Left ventricle myocardium superior (tissue), 1 donor: ENCODE data around the gene C6orf118. TPM values are rescaled to one million over a fixed set of nuclear protein-coding genes. Genes with fewer than 3 reads are reported as not detected.
A peak's percentile ranks its signal among the peaks of the same experiment; 100 is the strongest.

Experiments used
- ATAC-seq: fragments of 200-7000 bp; cut with Tn5 transposase; one replicate; pipeline ENCODE4 v1.9.1; 2020; ENCODE audit warnings: mild to moderate bottlenecking, moderate library complexity
- DNase-seq: peaks from one replicate; pipeline ENCODE4 v3.0.0-alpha.2; 2020
- intact Hi-C: fragments of 100-400 bp; cut with micrococcal nuclease; formaldehyde crosslinking; loops from one replicate; pipeline ENCODE4 v1.11.0; 2022
- long read RNA-seq: library from polyadenylated mRNA; unstranded; transcript quantifications from one replicate; pipeline ENCODE4 v2.0.0, GENCODE V29; 2021
- total RNA-seq: library from RNA; stranded (reverse); fragmentation: NEBNext Ultra II Directional; extraction: Animal tissue kit (Norgen Biotek cat#: 25700); gene quantifications from one replicate; pipeline ENCODE4 v1.2.1, GENCODE V29; 2021
- donor health status: DM: no; HTN: yes; CAD: no; lungs with severe emphysema.

Gene C6orf118
- total RNA-seq = not detected
- long read RNA-seq = 0 reads

DNA sequence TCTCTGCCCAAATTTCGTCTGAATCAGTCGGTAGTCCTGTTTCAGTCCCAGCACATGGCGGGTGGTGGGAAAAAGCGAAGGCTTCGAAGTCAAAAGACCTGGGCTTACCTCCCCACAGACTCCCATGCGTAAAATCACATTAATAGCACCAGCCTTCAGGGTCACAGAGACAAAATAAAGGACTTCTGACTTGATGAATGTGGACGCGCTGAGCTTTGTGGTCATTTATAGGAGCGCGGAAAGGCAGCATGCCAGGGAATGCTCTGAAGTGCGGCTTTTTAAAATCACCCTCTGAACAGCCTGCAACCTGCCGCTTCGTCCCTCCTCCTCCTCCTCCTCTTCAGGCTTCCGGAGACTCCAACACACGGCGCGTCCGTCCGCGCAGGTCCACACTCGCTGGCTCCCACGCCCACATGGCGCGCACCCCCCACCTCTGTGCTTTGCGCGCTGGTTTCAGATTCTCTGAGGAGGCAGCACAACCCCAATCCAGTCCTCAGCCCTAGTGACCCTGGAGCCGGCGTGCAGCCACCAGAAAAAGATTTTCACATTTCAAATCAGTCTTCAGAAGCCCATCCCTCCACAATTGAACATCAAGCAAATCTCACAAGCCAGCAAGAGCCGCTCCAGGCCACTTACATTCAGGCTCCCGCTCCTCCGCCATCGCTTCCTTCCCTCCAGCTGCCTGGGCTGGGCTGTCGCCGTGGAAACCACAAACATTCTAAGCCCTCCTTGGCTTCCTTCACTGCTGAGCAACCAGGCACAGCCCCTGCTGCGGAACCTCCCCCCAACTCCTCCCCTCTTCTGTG is at the start of gene C6orf118:
Gene C6orf118 (minus strand): TSS at position 680 of the 806 bp plus-strand sequence. CDS start 19 bp downstream, at position 661.
- ATAC-seq (peak; percentile 94), DNase-seq (peak; percentile 70)

DNA sequence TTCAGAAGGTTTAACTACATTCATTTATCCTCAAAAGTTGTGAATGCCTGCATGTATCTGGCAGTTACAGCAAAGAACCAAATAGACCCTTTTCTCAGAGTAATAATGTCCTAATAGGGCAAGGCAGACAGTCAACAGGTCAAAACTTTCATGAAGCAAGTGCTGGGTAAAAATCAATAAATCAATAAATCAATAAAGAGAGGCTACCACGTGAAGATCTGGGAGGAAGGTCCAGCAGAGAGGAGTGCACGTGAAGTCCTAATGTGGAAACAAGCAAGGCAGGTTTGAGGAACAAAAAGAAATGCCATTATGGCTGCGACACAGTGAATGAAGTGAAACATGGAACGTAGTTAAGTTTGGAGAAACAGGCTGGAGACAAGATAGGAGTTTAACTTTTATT is 36.3 kb upstream of the C6orf118 start:
- ATAC-seq = no peak
- DNase-seq = no peak
- intact Hi-C loops = no loop called here

More for the DNA sequence above, at the start of gene C6orf118:
- intact Hi-C loops = no loop called here

DNA sequence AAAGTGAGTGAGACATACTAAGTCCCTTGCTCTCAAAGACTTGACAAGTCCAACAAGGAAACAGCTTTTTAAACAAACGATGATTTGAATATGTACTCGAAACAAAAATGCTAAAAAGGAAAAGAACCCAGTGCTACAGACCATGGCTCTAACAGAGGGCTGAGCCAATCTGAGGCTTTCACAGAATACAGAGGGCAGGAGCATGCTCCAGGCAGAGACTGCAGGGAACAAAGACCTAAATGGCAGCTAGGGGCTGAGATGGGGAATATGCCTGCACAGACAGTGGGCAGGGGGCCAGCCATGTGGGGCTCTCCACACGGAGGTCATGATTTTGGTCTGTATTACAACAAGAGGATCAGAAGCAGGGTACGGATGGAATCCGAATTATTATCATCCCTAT is 31.1 kb upstream of the C6orf118 start:
- DNase-seq (no peak), ATAC-seq (no peak)
- intact Hi-C loops = no loop called here

DNA sequence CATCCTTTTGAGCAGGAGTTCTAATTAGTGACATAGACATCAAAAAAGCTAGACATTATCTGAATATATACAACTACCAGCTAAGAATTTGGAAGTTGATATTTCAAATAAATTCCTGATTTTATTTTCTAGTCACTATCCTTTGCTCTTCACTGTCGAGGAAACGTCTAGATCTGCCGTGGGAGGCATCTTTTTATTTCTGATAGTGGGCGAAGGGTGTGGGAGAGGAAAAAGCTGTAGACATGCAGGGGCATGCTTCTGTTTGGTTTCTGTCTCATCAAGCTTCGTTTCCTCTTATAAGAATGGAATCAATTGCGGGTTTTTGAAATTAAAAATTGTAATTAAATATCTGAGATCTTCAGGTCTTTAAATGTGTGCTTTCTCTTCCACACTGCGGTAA is 16.2 kb upstream of the C6orf118 start:
- no peak for DNase-seq
- intact Hi-C loops = no loop called here
- no peak for ATAC-seq

DNA sequence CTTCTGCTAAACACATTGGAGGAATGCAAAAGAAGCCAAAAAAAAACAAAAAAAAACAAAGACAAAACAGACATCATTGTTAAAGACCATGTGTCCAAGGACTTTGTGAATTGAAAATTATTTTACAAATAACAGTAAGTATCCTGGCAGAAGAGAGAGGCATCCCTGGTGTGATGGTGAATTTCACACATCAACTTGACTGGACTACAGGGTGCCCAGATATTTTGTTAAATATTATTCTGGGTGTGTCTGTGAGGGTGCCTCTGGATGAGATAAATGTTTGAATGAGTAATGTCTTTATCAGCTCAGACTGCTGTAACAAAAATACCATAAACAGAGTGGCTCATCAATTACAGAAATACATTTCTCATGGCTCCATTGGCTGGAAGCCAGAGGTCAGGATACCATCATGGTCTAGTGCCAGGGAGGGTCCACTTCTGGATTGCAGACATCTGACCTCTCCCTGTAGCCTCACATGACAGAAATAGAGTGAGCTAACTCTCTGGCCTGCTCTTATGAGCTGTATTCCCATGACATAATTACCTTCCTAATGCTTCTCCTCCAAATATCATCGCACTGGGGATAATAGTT is 12.2 kb upstream of the C6orf118 start:
- ATAC-seq = no peak
- intact Hi-C loops = no loop called here
- no peak for DNase-seq

DNA sequence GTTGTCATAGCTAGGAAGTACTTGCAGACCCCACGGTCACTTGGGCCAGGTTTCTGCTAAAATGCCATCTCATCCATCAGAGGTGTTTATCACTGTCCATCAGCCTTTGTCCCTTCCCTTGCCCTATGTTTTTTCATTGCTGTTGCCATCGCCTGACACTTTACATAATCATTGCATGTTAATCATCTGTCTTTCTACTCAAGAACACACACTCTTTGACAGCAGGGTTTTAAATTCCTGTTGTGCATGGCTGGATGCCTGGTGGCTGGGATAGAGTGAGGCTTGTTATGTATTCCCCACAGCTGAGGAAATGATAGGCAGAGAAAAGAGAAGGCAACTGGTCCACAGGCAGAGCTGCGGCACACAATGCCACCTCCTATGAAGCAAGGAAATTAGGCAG is 11.7 kb upstream of the C6orf118 start:
- DNase-seq (no peak), ATAC-seq (no peak)
- intact Hi-C loops = no loop called here

DNA sequence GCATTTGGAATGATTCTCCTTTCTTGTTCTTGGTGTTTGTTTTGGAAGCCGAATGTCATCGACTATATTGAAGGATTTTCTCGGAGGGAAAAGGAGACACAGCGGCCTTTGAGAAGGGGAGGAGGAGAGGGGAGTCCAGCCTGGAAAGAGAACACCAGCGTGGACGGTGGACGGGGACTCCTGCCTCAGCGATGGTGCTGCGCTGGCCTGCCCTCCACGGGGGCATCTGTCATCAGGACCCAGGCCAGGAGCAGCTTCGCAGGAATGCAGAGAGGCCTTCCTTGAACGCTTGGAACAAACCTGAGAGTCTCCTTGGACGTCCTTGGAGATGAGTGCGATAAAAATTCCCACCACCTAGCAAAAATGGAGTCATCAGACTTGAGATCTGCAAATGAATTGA is 8.3 kb upstream of the C6orf118 start:
- intact Hi-C loops = no loop called here
- DNase-seq (no peak), ATAC-seq (no peak)

DNA sequence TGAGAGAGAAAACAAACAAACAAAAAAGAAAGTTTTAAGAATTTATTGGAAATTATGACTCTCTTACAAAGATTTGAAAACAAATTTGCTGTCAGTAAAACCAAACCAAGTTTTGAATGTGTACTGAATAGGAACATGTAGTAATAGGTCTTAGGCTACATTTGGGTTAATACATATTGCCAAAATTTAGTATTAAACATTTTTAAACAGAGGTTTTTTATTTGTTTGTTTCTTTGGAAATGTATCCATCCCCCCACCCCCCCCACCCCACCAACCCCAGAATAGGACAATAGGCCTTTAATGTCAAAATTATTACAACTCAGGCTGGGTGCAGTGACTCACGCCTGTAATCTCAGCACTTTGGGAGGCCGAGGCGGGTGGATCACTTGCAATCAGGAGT is 2.5 kb downstream of the C6orf118 start:
- intact Hi-C loops = no loop called here
- ATAC-seq = no peak
- no peak for DNase-seq

DNA sequence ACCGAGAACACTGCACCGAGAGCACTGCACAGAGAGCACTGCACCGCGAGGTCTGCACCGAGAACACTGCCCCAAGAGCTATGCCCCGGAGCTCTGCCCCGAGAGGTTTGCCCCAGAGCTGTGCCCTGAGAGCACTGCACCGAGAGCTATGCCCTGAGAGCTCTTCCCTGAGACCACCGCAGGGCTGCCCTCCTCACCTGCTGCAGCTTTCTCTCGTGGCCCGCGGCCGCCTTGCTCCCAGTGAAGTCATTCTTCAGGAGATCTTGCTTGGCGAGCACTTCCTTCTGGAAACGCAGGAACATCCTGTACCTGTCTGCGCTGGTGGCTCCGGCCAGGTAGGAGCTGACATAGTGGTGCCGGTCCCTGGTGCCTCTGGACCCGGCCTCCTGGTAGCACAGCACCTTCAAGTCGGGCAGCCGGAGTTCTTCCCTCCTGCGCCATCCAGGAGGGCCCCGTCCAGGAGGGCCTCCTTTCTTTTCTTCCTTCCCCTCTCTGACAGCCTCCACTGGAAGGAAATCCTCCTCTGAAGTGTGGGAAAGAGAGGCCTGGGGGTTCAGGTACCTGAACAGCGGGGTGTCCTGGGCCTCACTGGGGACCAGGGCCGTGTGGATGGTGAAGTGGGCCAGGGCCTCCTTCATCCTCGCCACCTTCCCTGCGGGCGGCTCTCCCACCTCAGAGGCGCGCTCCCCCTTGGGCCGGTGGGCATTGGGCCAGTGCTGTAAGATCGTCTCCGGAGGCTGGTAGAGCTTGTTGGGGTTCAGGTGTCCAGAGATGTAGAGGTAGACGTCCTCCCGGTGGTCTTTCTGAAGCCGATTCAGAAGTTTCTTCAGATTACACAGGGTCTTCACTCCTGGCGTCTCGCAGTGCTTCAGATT is 7.8 kb downstream of the C6orf118 start:
- intact Hi-C loops = no loop called here
- no peak for ATAC-seq
- DNase-seq = no peak

DNA sequence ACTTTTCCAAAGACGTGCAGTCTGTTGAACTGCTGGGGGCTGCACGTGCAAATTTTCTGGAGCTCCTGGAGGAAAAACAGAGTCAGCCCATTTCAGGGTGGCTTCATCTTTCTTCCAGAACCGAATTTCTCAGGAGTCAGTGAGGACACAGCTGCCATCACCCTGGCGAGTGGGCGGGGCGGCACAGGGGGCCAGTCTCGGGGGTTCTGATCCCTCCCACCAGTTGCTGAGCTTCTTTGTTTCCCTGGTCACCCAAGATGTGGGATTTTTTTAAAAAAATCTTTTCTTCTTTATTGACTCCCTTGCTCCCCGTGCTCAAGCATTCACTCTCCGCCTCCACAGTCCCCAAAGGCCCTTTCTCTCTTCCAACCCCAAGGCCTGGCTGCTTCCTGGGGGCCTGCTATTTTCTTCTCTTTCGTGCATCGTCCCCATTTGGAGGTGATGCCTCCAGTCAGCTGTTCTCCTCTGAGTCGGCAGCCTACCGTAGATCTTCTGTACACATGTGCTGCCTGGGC is 8.9 kb downstream of the C6orf118 start:
- DNase-seq (no peak), ATAC-seq (no peak)
- intact Hi-C loops = no loop called here

DNA sequence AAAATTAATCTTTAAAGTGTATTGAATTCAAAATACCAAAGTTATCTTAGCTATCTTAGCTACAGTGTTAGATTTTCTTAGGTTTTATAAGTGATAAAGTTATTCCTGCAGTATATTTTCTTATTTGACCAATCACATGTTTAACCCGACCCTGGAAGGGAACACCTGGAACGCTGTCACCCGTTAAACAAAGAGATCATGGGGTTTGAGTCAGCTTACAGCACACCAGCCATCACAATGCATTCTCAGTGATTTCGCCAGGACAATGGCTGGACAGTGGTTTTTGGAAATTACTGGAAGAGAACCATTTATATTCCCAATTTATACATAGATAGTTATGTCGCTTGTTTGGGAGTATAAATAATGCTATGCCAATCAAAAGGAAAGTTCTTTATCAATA is 10.5 kb downstream of the C6orf118 start:
- intact Hi-C loops = no loop called here
- no peak for DNase-seq
- ATAC-seq = no peak

DNA sequence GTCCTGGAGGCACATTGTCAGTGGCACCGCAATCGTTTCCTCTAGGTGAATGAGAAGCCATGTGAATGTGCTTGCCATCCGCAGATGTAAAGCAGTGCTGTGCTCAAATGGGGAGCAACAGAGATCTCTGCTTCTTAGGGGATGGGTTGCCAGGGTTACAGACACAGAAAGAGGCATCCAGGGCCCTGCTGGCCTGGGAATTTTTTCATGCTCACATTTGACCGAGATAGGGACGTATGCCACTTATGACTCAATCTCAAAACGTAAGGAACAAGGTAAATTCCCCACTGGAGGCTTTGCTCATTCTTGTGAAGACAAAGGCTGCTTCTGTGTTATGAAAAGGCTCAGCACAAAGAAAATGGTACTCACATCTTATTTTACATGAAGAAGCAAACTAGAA is 11.0 kb downstream of the C6orf118 start:
- DNase-seq (no peak), ATAC-seq (no peak)
- intact Hi-C loops = no loop called here

DNA sequence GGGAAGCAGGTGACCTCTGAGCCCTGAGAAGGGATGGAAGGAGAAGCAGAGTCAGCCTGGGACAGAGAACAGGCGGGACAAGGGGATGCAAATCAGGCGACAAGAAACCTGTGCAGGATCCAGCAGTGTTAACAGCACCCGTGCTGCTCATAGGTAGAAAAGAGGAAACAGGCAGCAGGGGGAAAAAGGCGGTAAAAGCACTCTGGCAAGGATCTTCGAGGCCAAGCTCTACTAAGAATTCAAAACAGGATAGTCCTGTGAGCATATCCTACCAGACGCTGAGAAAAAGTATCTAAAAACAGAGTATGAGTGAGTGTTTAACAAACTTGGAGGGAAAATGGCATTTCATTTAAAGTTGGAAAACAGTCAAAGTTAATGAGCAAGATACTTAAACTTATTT is 16.7 kb downstream of the C6orf118 start:
- no peak for ATAC-seq
- intact Hi-C loops = no loop called here
- DNase-seq = no peak

DNA sequence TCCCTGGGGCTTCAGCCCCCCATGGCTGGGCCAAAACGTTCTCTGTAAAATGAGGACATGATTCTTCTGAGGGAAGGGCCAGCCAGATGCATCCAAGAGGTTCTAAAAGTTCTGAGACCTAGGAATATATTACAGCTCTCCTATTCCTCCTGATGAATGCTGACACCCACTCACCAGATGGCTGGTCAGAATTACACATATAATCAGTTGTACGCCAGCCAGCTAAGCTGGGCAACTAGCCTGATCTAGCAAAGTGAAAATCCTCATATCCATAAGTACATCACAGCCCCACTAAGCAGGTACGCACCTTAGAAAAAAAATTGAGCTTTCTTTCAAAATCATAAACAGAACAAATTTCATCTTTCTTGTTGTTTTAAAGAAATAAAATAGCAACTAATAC is 34.8 kb downstream of the C6orf118 start:
- DNase-seq = no peak
- ATAC-seq = no peak
- intact Hi-C loops = no loop called here

DNA sequence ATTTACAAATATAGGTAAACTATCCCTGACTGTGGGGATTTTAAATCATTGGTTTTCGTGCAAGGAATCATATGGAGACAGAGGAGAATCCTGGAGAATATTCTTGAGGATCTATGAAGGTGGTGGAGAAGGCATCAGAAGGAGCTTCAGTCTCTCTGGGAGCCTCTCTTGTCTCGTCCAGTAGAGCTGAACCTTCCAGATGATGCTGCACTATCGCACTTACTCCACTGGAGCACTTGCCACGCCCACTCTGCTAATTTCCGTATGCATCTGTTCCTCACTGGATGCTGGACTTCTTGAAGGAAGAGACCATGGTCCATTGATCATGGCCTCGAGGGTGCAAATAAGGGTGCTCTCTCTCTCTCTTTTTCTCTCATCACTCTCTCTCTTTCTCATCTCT is 36.8 kb downstream of the C6orf118 start:
- DNase-seq = no peak
- no peak for ATAC-seq
- intact Hi-C loops = no loop called here

DNA sequence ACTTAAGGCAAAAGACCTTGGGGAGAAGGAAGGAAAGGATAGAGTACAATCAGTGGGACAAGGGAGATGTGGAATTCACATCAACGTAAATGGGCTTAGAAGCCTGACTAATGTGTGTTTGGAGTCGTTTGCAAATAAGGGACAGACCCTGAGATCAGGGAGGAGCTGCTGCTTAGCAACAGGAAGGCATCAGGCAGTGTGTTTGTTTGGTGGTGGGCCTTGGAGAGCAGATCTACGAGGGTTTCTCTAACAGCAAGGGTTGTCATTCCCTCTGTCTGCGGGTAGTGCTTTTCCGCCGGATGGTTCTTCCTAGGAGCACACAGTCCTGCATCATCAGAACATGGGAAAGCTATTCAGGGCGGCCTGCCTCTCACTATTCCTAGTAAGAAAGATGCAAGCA is 40.4 kb downstream of the C6orf118 start:
- intact Hi-C loops = no loop called here
- DNase-seq = no peak
- no peak for ATAC-seq

DNA sequence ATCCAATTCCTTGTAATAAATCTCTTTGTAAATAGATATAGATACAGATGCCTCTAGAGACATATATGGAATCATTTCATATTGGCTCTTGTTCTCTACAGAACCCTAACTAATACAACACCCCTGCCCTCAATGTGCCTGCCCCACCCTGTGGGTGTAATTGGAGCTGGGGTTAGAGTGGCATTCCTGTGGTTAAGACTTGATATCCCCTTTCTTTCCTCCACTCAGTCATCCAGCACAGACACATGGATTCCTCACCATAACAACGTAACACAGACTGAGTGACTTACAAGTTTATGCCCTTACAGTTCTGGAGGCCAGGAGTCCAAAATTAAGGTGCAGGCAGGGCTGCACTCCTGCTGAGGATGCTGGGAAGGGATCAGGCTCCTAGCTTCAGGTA is 42.8 kb downstream of the C6orf118 start:
- intact Hi-C loops = no loop called here
- ATAC-seq (no peak), DNase-seq (no peak)

DNA sequence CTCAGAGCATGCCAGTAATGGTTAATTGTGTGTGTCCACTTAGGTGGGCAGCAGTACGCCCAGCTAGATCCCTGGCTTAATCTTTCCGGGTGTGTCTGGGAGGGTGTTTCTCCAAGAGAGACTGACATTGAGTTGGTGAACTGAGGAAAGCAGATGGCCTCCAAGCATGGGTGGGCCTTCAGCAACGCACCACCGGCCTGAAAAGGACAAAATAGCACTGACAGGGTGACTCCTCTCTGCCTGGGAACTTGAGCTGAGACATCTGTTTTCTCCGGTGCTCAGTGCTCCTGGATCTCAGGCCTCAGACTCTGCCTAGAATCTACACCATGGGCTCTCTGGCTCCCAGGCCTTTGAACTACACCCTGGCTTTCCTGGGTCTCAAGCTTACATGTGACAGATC is 43.2 kb downstream of the C6orf118 start:
- intact Hi-C loops = no loop called here
- ATAC-seq = no peak
- DNase-seq = no peak

DNA sequence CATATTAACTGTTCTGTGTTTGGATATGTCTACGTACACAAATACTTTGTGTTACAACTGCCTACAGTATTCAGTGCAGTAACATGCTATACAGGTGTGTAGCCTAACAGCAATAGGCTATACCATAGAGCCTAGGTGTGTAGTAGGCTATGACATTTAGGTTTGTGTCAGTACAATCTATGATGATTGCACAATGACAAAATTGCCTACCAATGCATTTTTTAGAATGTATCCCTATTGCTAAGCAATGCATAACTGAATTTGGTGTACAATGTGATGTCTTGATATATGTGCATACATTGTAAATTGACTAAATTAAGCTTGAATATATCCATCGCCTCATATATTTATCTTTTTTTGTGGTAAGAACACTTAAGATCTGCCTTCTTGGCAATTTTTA is 48.9 kb downstream of the C6orf118 start:
- no peak for DNase-seq
- intact Hi-C loops = no loop called here
- ATAC-seq = no peak

DNA sequence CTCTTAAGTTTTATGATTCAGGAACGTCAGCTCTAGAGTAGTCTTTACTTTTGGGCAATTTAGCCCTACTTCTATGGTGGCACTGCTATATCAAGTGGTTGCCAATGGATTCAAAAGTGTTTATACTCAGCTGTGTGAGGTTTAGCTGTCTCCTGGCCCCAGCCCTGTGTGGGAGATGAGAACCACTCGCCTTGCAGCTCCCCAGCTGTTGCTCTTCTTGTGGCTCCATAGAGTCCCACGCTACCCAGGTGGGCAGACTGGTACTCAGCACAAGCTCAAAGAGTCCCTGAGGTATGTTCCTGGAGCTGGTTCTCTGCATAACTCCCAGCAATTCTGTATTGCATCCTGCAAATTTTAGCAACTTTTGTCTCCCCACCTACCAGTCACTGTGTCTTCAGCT is 59.6 kb downstream of the C6orf118 start:
- ATAC-seq = no peak

More for the DNA sequence above, 59.6 kb downstream of the C6orf118 start:
- DNase-seq = no peak
- intact Hi-C loops = no loop called here
